ENCODE measurements around the gene P2RY13. TPM values are rescaled to one million over a fixed set of nuclear protein-coding genes. Genes with fewer than 3 reads are reported as not detected.

The P2RY13 gene
- total RNA-seq, 4 donors from 2014 or later, result 2.1 to 6.0 (median 3.4) TPM

GRCh38 chr3:151357463-151357850, 28.1 kb upstream of the P2RY13 start:
- TF ChIP-seq CTCF (IDR thresholded peaks at IDR 0.05; ENCODE audit: low read depth), result no peak

GRCh38 chr3:151356794-151357462, 27.6 kb upstream of the P2RY13 start:
- no peak for TF ChIP-seq CTCF (IDR thresholded peaks at IDR 0.05; ENCODE audit: low read depth)

GRCh38 chr3:151351648-151352047, 22.3 kb upstream of the P2RY13 start:
- TF ChIP-seq CTCF (IDR thresholded peaks at IDR 0.05; ENCODE audit: low read depth), result no peak

- TF ChIP-seq CTCF (IDR thresholded peaks at IDR 0.05; ENCODE audit: low read depth), result no peak
Measured at GRCh38 chr3:151351219-151351618, 21.9 kb upstream of the P2RY13 start.

- TF ChIP-seq CTCF (IDR thresholded peaks at IDR 0.05; ENCODE audit: low read depth), result no peak
Measured at GRCh38 chr3:151350656-151351055, 21.3 kb upstream of the P2RY13 start.

- no peak for TF ChIP-seq CTCF (IDR thresholded peaks at IDR 0.05; ENCODE audit: low read depth)
Measured at GRCh38 chr3:151347432-151347831, 18.1 kb upstream of the P2RY13 start.

- no peak for TF ChIP-seq CTCF (IDR thresholded peaks at IDR 0.05; ENCODE audit: low read depth)
Measured at GRCh38 chr3:151346292-151346691, 16.9 kb upstream of the P2RY13 start.
